Sciatic nerve (tissue), 2 donors: ENCODE measurements around the gene RBMS3. TPM values are rescaled to one million over a fixed set of nuclear protein-coding genes. Genes with fewer than 3 reads are reported as not detected.
"Not testable (repeated sequence)": the region's sequence is repeated elsewhere in the genome, so short reads cannot be mapped to it uniquely, and the experiment has no call there.

Source experiments
- ATAC-seq: fragments of 200-7000 bp; cut with Tn5 transposase; one replicate; pipeline ENCODE4 v1.9.1; 2020; ENCODE audit warnings: mild to moderate bottlenecking, moderate library complexity
- DNase-seq: peaks from one replicate; pipeline ENCODE4 v3.0.0-alpha.2; 2020; ENCODE audit warnings: low spot score
- intact Hi-C: fragments of 100-400 bp; cut with DNase I; formaldehyde crosslinking; loops from one replicate; pipeline ENCODE4 v1.14.2; 2022
- total RNA-seq: library from RNA; stranded (reverse); fragmentation: NEBNext Ultra II Directional; extraction: Animal tissue kit (Norgen Biotek cat#: 25700); gene quantifications from one replicate; pipeline ENCODE4 v1.2.1, GENCODE V29; 2021
- donor health status: DM: no; HTN: no; CAD: no.
- donor health status: DM: no; HTN: no; CAD: no.

Gene RBMS3
- total RNA-seq, 1 donor from 2014 or later = 161 TPM

GRCh38 chr3:29370021-29370420 is 89.2 kb downstream of the RBMS3 start:
- intact Hi-C loops = no loop called here
- DNase-seq (no peak), ATAC-seq (no peak)

DNA sequence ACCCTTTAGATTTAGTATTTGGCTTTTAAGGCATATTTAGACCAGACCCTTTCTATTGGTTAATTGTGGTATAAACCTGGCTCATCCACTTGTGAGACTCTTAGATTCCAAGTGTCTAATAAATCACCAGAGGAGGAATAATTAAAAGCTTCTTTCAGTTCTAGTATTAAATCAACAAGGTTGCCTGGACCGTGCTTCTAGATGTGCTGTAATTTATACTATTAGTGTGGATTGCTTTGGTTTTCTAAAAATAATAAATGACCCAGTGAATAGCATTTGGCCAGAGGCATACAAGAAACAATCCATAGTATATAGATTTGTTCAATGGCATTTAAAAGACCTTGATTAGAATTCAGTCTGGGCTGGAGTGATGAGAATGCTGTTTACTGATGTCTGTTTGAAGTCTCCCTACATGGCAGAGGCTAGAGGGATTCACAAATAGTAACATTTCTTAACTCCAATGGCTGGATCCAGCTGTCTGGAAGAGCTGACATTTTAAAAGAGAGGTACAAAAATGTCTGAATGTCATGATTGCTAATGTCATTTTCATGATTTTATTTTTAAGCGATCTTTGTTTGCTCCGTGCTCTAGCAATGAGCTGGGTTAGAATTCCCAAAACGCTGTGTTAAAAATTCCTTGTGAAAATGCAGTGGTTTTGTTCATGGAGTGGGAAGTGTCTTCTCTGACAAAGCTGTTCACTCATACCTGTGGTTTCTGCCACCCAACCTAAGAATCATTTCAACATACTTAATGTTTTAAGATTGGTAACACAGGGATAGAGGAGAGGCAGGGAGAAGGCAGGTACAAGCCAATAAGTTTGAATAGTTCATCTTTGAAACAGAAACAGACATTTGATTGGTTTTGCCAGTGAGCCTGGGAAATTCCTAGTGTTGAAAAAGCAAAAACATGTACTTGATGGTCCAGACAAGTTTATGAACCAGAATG is 89.9 kb downstream of the RBMS3 start:
- peak; percentile 13 for ATAC-seq
- intact Hi-C loops = no loop called here

GRCh38 chr3:29373131-29373680 is 92.3 kb downstream of the RBMS3 start:
- DNase-seq (no peak), ATAC-seq (no peak)
- intact Hi-C loops = no loop called here

More for the DNA sequence above, 89.9 kb downstream of the RBMS3 start:
- no peak for DNase-seq

DNA sequence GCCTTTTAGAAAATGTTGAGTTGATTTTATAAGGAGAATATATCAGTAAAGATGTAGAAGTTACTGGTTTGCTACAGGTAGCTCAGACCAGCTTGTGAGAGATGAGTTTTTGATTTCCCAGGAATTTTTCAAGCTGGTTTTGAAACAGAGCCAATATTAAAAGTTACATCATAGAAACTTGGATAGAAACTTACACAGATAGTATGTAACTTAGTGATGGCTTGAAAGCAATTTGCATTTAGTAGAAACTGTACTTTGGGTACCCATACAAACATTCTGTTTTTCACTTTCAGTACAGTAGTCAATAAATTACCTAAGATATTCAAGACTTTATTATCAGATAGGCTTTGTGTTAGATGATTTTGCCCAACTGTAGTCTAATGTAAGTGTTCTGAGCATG is 93.4 kb downstream of the RBMS3 start:
- intact Hi-C loops = no loop called here
- DNase-seq (no peak), ATAC-seq (no peak)

- ATAC-seq = no peak
- DNase-seq = no peak
- intact Hi-C loops = no loop called here
Measured at GRCh38 chr3:29379097-29379496, 98.2 kb downstream of the RBMS3 start.

DNA sequence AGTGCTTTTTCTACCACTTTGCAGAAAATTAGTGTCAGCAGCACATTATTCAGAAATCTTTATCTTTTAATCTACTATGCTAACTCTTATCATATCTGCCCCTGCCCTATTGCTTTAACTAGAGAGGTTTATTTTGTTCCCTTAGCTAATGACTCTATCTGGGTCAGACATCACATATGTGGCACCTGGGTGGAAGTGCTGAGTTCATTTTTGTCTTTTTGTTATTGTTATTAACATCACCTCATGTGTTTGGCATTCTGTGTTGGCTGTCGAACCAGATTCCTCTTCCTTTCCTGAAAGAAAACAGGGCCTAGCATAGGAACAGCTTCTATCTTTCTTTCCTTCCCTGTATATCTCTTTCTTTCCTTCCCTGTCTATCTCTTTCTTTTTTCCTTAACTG is 100.7 kb downstream of the RBMS3 start:
- DNase-seq (no peak), ATAC-seq (peak; percentile 49)
- intact Hi-C loops = no loop called here

- ATAC-seq = peak; percentile 16
- DNase-seq = no peak
- intact Hi-C loops = no loop called here
Measured at GRCh38 chr3:29382409-29382808, 101.5 kb downstream of the RBMS3 start.

DNA sequence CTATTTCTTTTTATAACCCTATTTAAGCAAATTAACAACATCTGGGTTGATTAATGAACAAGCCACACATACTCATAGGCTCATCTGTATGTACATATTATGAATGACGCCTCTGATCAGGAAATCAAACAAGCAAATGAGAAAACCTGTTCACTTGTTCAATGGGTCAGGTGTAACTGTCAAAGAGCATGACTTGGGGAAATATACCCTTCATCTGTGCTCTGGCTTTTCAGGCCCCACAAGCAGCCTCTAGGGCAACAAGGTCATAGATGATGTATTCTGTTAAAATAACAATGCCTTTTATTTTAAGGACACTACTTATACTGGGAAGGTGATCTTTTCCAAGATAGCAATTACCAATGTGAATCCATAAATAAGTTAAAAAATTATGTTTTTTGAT is 102.0 kb downstream of the RBMS3 start:
- ATAC-seq (no peak), DNase-seq (no peak)
- intact Hi-C loops = no loop called here

DNA sequence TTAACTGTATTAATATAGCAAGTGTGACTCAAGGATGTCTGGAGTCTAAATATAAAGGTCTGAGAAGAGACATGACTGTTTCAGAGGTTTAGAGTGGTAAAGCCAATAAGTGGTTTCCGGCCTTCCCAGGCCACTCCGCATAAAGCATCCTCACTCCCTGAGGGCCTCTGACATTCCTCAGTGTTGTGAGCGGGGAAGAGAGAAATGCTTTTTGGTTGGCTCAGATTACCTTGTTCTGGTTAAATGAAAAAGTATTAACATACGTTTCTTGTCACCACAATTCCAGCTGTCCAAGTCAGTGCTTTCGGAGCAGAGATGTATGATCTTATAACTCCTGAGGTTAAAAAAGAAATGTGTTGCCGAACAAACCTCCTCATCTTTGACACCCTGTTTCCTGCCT is 103.8 kb downstream of the RBMS3 start:
- intact Hi-C loops = no loop called here
- peak; percentile 70 for ATAC-seq
- no peak for DNase-seq

DNA sequence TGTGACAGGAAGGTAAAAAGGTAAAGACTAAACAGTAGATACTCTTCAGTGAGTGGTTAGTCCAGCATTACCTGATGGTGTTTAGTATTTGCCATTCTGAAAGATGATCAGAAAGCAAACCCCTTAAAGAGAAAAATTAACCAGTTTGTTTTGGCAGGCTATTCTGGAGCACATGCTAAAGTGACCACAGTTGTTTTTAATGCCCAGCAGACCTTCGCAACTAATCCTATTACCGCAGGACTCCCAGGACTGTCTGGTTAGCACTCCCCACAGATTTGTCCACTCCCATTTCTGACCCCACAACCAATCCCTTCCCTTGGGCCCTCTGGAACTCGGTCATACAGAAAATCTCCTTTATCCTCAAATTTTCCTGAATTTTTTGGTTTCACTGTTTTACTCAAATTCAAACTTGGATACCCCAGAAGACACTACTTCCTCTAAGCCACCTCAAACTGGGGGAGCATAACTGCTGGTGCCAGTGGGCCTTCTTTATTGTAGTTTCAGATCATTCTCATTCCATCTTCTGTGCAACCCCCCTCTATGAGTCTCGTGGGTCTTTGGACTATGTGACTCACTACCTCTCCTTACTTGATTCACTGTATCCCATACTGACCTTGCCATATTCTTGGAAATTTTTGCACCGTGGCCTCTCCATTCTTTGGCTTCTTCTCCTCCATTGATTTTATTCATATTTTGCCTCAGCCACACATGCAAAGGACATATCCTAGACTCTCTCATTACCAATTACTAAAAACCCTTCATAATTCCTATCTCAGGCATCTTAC is 104.4 kb downstream of the RBMS3 start:
- ATAC-seq = peak; percentile 48
- intact Hi-C loops = no loop called here

GRCh38 chr3:29389362-29389761 is 108.5 kb downstream of the RBMS3 start:
- ATAC-seq (no peak), DNase-seq (no peak)
- intact Hi-C loops = no loop called here

More for the DNA sequence above, 104.4 kb downstream of the RBMS3 start:
- no peak for DNase-seq

DNA sequence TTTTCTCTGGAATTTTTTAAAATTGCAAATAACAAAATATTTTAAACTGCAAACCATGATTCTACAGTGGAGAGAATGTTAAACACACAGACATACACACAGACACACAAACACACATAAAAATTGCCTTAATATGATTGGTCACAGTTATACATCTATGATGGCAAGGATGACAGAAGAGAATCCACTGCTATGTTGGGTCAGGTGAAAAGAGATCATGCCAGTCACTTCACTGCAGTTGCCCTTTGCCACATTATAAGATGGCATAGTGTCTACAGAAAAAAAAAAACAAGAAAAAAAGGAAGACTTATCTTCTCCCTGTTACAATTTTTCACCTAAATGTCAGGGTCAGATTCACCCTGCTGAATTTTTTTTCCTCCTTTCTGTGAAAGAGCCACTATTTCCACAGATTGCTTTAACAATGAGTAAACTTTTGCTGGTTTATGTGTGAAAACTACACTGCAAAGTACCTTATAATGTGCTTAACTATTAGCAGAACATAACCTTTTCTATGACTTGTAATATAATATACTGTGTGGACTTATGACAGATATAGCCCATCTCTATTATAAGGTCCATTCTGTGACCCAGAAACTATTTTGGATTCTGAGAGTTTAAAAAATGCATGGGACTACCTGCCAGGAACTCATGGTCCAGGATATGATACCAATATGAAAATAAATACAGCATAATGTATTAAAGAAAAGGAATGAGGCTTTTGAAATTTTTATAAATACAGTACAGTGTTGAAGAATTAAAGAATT is 111.9 kb downstream of the RBMS3 start:
- ATAC-seq (no peak), DNase-seq (no peak)
- intact Hi-C loops = loop anchor here (10.0 kb wide), 1 partner anchor 1922 kb away; no protein-coding TSS in a partner anchor

- DNase-seq, ATAC-seq: not testable (repeated sequence)
- intact Hi-C loops = loop anchor here (10.0 kb wide), 1 partner anchor 1921 kb away; no protein-coding TSS in a partner anchor
Measured at GRCh38 chr3:29393946-29394345, 113.1 kb downstream of the RBMS3 start.

GRCh38 chr3:29397406-29397805 is 116.5 kb downstream of the RBMS3 start:
- intact Hi-C loops = loop anchor here (10.0 kb wide), 1 partner anchor 1917 kb away; no protein-coding TSS in a partner anchor
- ATAC-seq = no peak
- DNase-seq = no peak

DNA sequence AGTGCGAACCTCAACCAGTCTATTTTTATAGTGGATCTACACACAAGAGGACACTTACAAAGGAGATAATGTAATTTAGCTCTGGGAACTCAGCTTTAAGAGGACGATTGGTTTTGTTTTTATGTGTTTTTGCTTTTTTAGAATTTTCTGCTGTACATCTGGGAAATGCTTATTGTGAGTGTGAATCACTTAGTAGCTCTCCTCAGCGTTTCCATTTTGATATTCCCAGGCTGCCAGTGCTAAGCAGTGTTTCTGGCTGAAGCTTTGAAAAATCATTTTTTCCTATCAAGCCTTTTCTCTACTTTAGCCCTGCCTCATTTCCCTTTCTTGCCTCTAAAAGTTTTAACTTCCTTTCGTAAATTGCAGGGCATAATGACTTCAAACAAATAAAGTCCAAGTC is 117.9 kb downstream of the RBMS3 start:
- no peak for ATAC-seq
- intact Hi-C loops = loop anchor here (10.0 kb wide), 1 partner anchor 1916 kb away; no protein-coding TSS in a partner anchor

GRCh38 chr3:29406291-29406832 is 125.5 kb downstream of the RBMS3 start:
- ATAC-seq = no peak

More for the DNA sequence above, 117.9 kb downstream of the RBMS3 start:
- DNase-seq = no peak

DNA sequence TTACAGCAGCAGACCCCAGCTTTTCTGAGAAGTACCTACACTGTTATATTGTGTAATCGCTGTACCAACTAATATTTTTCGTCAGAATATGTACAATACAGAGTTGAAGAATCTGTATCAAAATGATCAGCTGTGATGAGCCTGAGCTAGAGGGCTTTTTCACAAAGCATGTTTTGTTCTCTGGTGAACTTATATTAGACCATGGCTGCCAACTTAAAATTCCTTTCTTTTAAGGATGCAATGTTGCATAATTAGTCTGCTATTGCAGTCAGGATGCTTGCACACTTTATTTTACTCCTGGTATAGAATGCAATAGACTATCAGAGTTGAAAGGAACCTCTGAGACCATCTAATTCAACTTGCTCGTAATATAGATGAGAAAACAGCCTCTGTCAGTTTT is 127.8 kb downstream of the RBMS3 start:
- intact Hi-C loops = no loop called here
- ATAC-seq = no peak

More at GRCh38 chr3:29406291-29406832, 125.5 kb downstream of the RBMS3 start:
- no peak for DNase-seq
- intact Hi-C loops = no loop called here

GRCh38 chr3:29409409-29409808 is 128.5 kb downstream of the RBMS3 start:
- no peak for ATAC-seq

More for the DNA sequence above, 127.8 kb downstream of the RBMS3 start:
- no peak for DNase-seq

More at GRCh38 chr3:29409409-29409808, 128.5 kb downstream of the RBMS3 start:
- DNase-seq = no peak
- intact Hi-C loops = no loop called here
